Measurements from ENCODE around the gene PP2D1.

DNA sequence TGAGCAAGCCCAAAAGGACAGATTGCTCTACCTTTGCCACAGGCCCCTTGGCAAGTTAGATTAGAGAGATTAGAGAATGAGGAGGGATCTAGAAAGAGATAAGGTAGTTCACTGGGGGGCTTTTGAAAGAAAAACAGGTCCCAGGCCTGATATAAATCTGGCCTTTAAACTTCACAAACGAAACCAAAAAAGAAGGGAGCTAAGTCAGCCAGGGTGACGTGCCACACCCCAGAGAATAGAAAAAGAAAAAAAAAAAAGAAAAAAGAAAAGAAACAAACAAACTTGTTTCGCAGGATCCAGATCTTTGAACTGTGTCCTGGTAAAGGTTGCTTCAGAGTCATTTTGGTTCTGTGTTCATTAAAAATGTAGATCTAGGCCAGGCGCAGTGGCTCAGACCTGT lies 31.8 kb upstream of the PP2D1 start:
- TF ChIP-seq POLR2AphosphoS2 (IDR thresholded peaks at IDR 0.05; ENCODE audit: low read length) (no peak), LEF1 (IDR thresholded peaks at IDR 0.05) (no peak), DPF2 (IDR thresholded peaks at IDR 0.05) (no peak), POLR2A (conservative IDR thresholded peaks at IDR 0.05) (no peak), KLF6 (CRISPR knock-in tag; IDR thresholded peaks at IDR 0.05; ENCODE audit: borderline replicate concordance) (no peak), HNRNPK (IDR thresholded peaks at IDR 0.05; ENCODE audit: low read depth, low read length, poor library complexity, severe bottlenecking) (no peak), CHD2 (IDR thresholded peaks at IDR 0.05; ENCODE audit: low read depth, low read length) (no peak), CBX3 (IDR thresholded peaks at IDR 0.05; ENCODE audit: borderline replicate concordance in 1 of 2, low read length in 2 of 2) (no peak), ELF4 (CRISPR knock-in tag; IDR thresholded peaks at IDR 0.05) (no peak), SRSF1 (IDR thresholded peaks at IDR 0.05; ENCODE audit: low read depth, low read length) (no peak)
- TF ChIP-seq, protein P1, sequence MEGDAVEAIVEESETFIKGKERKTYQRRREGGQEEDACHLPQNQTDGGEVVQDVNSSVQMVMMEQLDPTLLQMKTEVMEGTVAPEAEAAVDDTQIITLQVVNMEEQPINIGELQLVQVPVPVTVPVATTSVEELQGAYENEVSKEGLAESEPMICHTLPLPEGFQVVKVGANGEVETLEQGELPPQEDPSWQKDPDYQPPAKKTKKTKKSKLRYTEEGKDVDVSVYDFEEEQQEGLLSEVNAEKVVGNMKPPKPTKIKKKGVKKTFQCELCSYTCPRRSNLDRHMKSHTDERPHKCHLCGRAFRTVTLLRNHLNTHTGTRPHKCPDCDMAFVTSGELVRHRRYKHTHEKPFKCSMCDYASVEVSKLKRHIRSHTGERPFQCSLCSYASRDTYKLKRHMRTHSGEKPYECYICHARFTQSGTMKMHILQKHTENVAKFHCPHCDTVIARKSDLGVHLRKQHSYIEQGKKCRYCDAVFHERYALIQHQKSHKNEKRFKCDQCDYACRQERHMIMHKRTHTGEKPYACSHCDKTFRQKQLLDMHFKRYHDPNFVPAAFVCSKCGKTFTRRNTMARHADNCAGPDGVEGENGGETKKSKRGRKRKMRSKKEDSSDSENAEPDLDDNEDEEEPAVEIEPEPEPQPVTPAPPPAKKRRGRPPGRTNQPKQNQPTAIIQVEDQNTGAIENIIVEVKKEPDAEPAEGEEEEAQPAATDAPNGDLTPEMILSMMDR (IDR thresholded peaks at IDR 0.05 in 2 of 3, conservative IDR thresholded peaks at IDR 0.05 in 1 of 3; ENCODE audit: insufficient read depth in 2 of 3, low read depth in 1 of 3, low read length in 3 of 3), result no peak

Data from K562 (cell line).